GM12891 (cell line): ENCODE data around the gene OLFML2B.
"Not testable (repeated sequence)": the region's sequence is repeated elsewhere in the genome, so short reads cannot be mapped to it uniquely, and the experiment has no call there.

Experiments
- DNase-seq: peaks from one replicate; pipeline ENCODE4 v3.0.0; 2011; ENCODE audit warnings: low spot score; ENCODE audit not compliant: insufficient read length
- FAIRE-seq: peaks from 2 replicates; lab custom pipeline; 2011; peaks lifted over from hg19 to GRCh38; lab: Jason Lieb, UNC
- PAX5 ChIP-seq: IDR thresholded peaks from 2 replicates; pipeline ENCODE4 v1.6.1; 2011; ENCODE audit warnings: low read length, moderate library complexity, mild to moderate bottlenecking; ENCODE audit not compliant: insufficient read depth, severe bottlenecking
- POLR2A ChIP-seq: IDR thresholded peaks from 2 replicates; pipeline ENCODE4 v1.6.1; 2011; ENCODE audit warnings: low read depth, low read length, control low read depth
- POLR2AphosphoS5 ChIP-seq: IDR thresholded peaks from 2 replicates; pipeline ENCODE4 v1.6.1; 2011; ENCODE audit warnings: low read depth, low read length, control low read depth
- POU2F2 ChIP-seq: IDR thresholded peaks from 2 replicates; pipeline ENCODE4 v1.6.1; 2011; ENCODE audit warnings: low read depth, mild to moderate bottlenecking, control low read depth, low read length, moderate library complexity
- SPI1 ChIP-seq: IDR thresholded peaks from 2 replicates; pipeline ENCODE4 v1.6.1; 2011; ENCODE audit warnings: low read depth, low read length, control low read depth
- TAF1 ChIP-seq: IDR thresholded peaks from 2 replicates; pipeline ENCODE4 v1.6.1; 2011; ENCODE audit warnings: low read depth, low read length, control low read depth

The OLFML2B gene

DNA sequence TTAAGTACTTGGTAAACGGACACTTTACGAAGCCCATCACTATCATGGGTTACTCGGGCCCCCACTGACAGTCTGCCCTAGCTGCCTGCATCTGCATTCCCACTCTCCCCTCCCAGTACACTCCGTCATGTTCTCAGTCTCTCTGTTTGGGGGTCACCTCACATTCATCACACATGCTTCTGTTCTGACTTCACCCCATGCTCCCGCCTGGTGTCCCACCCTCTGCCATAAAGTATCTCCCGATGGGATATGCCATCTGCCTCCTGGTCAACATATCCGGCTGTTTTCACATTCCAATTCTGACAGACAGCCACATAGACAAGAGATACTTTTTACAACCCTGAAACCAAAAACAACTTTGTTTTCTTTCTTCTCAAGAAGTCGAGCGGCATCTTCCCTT is 1.0 kb downstream of the OLFML2B start:
- TF ChIP-seq SPI1: no peak
- TF ChIP-seq POU2F2: no peak
- TF ChIP-seq POLR2A: no peak
- TF ChIP-seq POLR2AphosphoS5: no peak
- TF ChIP-seq PAX5: no peak
- no peak for TF ChIP-seq TAF1
- no peak for FAIRE-seq

DNA sequence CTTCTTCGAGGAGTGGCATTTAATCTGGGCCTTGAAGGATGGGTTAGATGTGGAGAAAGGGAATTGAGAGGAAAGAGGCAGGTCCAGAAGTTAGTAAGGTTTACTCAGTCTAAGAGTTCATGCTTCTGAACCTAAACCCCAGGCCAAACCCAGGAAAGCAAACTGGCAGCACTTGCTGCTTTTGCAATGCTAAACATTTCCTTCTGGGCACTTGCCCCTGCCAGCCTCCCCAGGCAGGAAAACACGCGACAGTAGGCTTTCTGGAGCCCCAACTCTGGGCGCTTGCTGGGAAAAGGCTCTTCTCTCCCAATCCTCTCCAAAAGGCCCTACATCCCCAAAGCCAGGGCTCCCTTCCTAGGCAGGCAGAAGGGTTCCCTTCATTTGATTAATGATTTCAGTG is 2.5 kb downstream of the OLFML2B start:
- FAIRE-seq (no peak), DNase-seq (no peak)
- TF ChIP-seq POU2F2 (no peak), POLR2A (no peak), SPI1 (no peak), PAX5 (no peak), TAF1 (no peak)

More for the DNA sequence above, 1.0 kb downstream of the OLFML2B start:
- no peak for DNase-seq

DNA sequence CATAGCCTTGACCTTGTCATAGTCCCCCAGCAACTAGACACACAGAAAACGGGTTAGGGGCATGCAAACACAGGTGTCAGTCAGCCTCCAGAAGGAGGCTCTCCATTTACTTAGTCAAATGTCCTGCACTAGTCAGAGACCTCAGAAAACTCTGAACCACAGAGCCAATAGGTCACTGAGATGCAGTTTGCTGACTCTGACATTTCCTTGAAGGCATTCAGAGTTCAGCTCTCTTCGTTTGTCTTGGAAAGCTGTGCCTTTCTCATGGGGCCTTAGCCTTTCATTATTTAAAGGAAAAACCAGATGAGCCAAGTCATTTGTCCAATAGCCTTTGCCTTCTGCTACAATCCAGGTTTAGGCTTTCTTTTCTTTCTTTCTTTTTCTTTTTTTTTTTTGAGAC is 3.5 kb downstream of the OLFML2B start:
- DNase-seq (no peak), FAIRE-seq (no peak)
- TF ChIP-seq SPI1: no peak
- TF ChIP-seq PAX5: no peak
- TF ChIP-seq TAF1: no peak
- TF ChIP-seq POU2F2: no peak
- no peak for TF ChIP-seq POLR2A
- no peak for TF ChIP-seq POLR2AphosphoS5

DNA sequence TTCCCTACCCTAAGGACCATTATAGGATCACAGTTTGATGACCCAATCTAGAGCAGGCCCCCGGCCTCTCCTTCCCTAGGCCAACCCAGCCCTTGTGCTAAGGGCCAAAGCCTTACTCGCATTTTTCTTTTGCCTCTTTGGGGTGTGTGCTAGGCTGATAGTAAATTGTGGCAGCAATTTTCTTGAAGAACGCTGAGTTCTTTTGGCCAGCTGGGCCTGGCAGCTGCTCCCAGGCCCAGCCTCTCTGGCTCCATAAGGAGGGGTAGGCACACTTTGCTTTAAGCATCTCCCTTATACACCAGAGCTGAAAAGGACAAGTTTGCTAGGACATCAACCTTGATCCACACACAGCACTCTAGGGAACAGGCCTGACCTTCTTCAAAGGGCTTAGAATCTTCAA is 4.2 kb downstream of the OLFML2B start:
- TF ChIP-seq POU2F2 (no peak), POLR2A (no peak), POLR2AphosphoS5 (no peak), SPI1 (no peak)
- DNase-seq: no peak

DNA sequence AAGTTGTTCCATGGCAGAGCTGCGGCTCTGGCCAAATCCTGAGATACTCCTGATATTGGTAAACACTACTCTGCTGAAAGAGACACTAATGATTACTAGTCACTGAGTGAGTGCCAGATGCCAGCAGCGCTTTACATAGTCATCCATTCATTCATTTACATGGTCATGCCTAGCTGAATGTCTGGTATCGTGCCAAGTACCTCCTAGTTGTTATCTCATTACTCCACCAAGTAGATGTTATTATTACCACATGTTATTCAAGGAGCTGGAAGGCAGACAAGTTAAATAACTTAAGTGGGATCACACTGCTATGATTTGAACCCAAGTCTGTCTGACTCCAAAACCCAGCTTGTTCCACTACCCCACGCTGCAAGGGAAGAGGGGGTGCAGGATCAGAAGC is 4.7 kb downstream of the OLFML2B start:
- TF ChIP-seq POU2F2 (no peak), POLR2A (no peak), POLR2AphosphoS5 (no peak), PAX5 (no peak), SPI1 (no peak), TAF1 (no peak)
- FAIRE-seq (no peak), DNase-seq (no peak)

More for the DNA sequence above, 4.2 kb downstream of the OLFML2B start:
- no peak for FAIRE-seq

DNA sequence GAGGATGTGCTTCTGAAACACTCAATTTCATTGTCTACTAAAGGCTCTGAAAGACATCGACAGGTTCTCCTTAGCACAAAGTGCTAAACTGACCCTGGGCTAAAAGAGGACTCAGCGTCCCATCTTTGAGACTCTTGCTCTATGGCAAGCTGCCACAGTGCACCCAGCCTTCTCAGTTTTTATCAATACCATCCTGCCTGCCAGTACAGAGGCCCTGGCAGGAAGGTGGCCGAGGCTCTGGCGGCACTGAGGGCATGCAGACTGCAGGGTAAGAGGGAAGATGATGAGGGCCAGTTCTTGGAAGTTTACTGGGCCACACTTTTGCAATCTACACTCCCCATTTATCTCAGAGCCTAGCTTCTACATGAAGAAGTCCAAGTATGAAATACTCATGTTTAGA is 5.3 kb downstream of the OLFML2B start:
- TF ChIP-seq PAX5 (no peak), POLR2AphosphoS5 (no peak), POLR2A (no peak), POU2F2 (no peak), SPI1 (no peak), TAF1 (no peak)
- DNase-seq: no peak
- FAIRE-seq: no peak

DNA sequence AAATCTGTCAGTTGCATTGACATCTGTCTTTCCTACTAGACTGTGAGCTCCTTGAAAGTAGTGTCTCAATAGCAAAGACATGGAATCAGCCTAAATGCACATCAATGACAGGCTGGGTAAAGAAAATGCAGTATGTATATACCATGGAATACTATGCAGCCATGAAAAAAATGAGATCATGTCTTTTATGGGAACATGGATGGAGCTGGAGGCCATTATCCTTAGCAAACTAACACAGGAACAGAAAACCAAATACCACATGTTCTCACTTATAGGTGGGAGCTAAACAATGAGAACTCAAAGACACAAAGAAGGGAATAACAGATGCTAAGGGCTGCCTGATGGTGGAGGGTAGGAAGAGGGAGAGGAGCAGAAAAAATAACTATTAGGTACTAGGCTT is 5.9 kb downstream of the OLFML2B start:
- not testable (repeated sequence) for DNase-seq, FAIRE-seq

DNA sequence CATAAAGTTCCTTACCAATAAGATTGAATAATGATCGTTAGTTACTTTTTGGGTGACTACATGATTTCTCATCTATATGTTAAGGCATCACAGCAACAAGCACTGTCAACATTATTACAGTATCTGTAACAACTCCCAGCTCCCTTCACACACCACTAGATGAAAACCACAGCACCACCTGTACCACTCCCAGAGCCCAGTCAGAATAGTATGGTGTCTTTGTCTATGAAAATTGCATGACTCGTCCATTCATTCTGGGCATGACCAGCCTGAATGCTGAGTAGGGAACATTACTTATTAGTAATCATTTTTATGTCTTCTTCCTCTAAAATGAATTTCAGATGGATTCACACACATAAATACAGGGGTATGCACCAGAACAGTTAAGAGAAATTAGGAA is 7.0 kb downstream of the OLFML2B start:
- FAIRE-seq (peak; percentile 69), DNase-seq (no peak)
- no peak for TF ChIP-seq POU2F2
- no peak for TF ChIP-seq POLR2A
- no peak for TF ChIP-seq POLR2AphosphoS5
- TF ChIP-seq SPI1: no peak

DNA sequence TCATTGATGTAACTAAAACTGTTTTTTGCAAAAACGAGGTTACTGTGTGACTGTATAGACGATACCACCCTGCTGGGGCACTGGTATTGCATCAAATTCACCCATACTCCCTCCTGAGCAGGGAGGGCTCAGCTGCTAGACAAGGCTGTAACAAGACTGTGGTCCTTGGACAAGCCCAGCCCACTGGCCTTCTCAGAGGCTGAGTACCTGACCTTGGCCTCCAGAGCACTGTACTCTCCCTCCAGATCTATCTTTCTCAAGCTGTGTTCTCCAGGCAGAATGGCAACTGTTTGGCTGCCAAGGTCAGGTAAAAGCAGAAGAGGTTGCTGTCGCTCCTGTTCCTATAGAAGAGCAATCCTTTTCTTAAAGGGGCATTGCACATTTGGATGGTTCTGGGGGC is 8.5 kb downstream of the OLFML2B start:
- DNase-seq (no peak), FAIRE-seq (no peak)
- TF ChIP-seq POLR2A (no peak), POLR2AphosphoS5 (no peak), POU2F2 (no peak), TAF1 (no peak), PAX5 (no peak), SPI1 (no peak)

DNA sequence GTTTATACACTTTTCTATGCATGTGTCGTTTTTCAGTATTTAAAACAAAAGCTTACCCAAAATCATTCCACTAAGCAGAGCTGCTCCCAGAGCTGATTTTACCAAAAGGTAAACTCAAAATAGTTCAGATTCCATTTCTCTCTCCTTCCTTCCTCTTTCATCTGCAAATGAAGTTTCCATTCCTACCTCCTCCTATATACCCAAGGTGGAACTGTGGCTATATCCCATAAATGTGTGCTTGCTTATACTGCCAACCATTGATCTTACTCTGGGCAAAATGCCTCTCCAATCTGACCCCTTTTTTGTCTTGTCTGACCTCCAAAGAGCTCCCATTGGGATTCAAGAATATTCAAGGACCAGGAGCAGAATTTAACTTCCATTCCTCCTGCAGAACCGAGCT is 9.5 kb downstream of the OLFML2B start:
- DNase-seq: no peak
- TF ChIP-seq SPI1 (no peak), POLR2A (no peak), POU2F2 (no peak), POLR2AphosphoS5 (no peak), TAF1 (no peak), PAX5 (no peak)
- FAIRE-seq: no peak

DNA sequence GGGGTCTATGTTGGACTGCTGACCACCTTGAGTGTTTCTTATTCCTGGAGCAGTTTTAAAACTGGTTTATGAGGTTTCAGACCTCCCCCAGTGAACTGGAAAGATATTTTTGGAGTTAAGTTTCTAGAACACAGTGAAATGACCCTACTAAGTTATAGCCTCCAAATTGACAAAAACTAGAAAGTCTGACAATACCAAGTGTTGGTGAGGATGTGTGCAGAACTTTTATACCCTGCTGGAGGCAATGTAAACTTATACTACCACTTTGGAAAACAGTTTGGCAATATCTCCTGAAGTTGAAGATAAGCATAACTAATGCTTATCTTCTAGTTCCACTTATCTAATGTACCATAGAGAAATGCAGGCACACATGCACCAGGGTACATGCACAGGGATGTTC is 10.4 kb downstream of the OLFML2B start:
- TF ChIP-seq POU2F2: no peak
- no peak for TF ChIP-seq SPI1
- no peak for TF ChIP-seq POLR2AphosphoS5
- no peak for TF ChIP-seq PAX5
- no peak for TF ChIP-seq TAF1
- no peak for TF ChIP-seq POLR2A
- FAIRE-seq (no peak), DNase-seq (no peak)
